Left colon (tissue), 2 donors: ENCODE data around the gene LAMC3. TPM values are rescaled to one million over a fixed set of nuclear protein-coding genes. Genes with fewer than 3 reads are reported as not detected.

Source experiments
- ATAC-seq: fragments of 200-7000 bp; cut with Tn5 transposase; one replicate; pipeline ENCODE4 v1.9.1; 2020; ENCODE audit warnings: mild to moderate bottlenecking, moderate library complexity
- DNase-seq, 2 donors: peaks; one replicate each; pipeline ENCODE4 v3.0.0-alpha.2; 2020
- intact Hi-C, 2 donors: fragments of 100-400 bp; cut with DNase I in 1 of 2; cut with micrococcal nuclease in 1 of 2; formaldehyde crosslinking; loops; one replicate each; pipeline versions ENCODE4 v1.11.2 to v1.14.0; 2022; cut with DNase I, micrococcal nuclease
- total RNA-seq, 2 donors: library from RNA; stranded (reverse); fragmentation: NEBNext Ultra II Directional; extraction: Animal tissue kit (Norgen Biotek cat#: 25700); gene quantifications; one replicate each; pipeline ENCODE4 v1.2.1, GENCODE V29; 2021
- donor health status: DM: no; HTN: no; CAD: no.
- donor health status: DM: yes; HTN: yes; CAD: no.

Gene LAMC3
- total RNA-seq, 2 donors from 2014 or later = 0.82 to 1.3 TPM

- DNase-seq (no peak), ATAC-seq (no peak)
- intact Hi-C loops = no loop called here
Observed at GRCh38 chr9:131084661-131085369, 75.8 kb downstream of the LAMC3 start.

GRCh38 chr9:131085370-131086122, 76.6 kb downstream of the LAMC3 start:
- DNase-seq (no peak), ATAC-seq (no peak)
- intact Hi-C loops = no loop called here

- ATAC-seq = no peak
Observed at GRCh38 chr9:131087354-131087893, 78.5 kb downstream of the LAMC3 start.

GRCh38 chr9:131090025-131090787, 81.2 kb downstream of the LAMC3 start:
- ATAC-seq (no peak), DNase-seq (no peak)
- intact Hi-C loops = no loop called here

More at GRCh38 chr9:131087354-131087893, 78.5 kb downstream of the LAMC3 start:
- intact Hi-C loops = no loop called here
- no peak for DNase-seq

- ATAC-seq = no peak
- no peak for DNase-seq
Observed at GRCh38 chr9:131091352-131091992, 82.5 kb downstream of the LAMC3 start.

GRCh38 chr9:131092030-131092429, 83.1 kb downstream of the LAMC3 start:
- ATAC-seq = no peak

More at GRCh38 chr9:131091352-131091992, 82.5 kb downstream of the LAMC3 start:
- intact Hi-C loops = no loop called here

GRCh38 chr9:131092548-131093440, 83.8 kb downstream of the LAMC3 start:
- no peak for ATAC-seq
- no peak for DNase-seq
- intact Hi-C loops = no loop called here

More at GRCh38 chr9:131092030-131092429, 83.1 kb downstream of the LAMC3 start:
- no peak for DNase-seq
- intact Hi-C loops = no loop called here

DNA sequence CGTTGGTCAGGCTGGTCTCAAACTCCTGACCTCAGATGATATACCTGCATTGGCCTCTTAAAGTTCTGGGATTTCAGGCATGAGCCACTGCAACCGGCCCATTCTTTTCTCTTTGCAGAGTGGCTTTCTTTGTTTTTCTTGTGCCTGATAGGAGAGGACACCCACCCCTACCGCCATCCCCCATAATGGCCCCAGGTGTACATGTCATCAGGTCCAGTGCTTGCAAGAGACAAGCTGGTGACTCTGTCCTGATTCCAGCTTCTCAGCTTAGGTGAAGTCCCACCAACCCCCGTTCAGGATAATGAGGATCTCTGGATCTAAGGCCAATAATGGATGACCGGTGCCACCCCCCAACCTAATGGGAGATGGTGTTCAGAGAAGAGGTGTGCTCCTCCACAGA, 85.0 kb downstream of the LAMC3 start:
- DNase-seq = no peak
- intact Hi-C loops = no loop called here
- ATAC-seq = no peak

DNA sequence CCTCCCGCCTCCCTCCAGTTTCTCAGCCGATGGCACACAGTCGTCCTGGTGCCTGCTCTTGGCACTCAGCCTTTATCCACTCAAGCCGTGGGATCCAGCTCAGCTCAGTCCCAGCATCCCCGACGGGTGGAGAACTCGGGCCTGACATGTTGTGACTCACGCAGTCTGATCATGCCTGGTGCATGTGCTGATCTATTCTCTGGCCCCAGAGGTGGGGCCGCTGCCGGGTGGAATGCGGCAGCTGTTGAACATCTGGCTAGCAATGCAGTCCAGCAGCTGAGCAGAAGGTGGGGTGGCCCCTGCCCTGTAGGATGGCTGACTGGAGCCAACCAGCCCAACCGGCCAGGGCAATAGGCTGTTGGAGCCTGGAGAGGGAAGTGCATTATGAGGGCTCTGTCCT, 85.6 kb downstream of the LAMC3 start:
- intact Hi-C loops = no loop called here
- DNase-seq = peak in 1 of 2 donors; percentile 11
- ATAC-seq = no peak

GRCh38 chr9:131095666-131096268, 86.8 kb downstream of the LAMC3 start:
- no peak for DNase-seq
- intact Hi-C loops = no loop called here
- ATAC-seq = no peak

DNA sequence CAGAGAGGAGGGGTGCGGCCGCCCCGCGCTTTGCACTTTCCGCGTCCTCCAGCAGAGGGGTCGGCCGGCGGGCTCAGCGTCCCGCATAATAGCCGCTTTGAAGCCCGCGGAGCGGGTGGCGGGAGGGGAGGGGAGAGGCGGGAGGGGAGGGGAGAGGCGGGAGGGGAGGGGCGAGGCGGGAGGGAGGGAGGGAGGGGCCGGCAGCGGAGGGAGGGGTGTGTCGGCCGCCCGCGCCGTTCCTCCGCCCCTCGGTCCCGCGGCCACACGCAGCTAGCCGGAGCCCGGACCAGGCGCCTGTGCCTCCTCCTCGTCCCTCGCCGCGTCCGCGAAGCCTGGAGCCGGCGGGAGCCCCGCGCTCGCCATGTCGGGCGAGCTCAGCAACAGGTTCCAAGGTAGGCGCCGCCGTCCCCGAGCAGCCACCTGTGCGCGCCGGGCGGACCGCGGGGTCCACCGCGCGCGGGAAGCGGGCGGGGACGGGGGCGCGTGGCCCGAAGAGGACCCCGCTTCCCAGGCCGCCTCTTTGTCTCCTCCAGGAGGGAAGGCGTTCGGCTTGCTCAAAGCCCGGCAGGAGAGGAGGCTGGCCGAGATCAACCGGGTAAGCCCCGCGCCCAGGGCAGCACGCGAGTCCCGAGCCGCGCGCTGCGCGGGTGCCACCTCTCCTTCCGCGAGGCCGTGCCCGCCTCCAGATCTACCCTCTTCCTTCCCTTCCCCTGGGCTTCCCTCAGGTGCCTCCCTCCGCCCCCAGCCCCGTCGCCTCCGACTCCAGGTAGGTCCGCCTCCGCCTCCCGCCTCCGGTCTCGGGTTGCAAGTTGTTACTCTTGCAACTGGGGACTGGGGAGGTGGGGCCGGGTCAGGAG, 87.5 kb downstream of the LAMC3 start, which contains the start of gene AIF1L:
AIF1L (plus strand) TSS at position 263 of the 857 bp plus-strand sequence; CDS start at position 362, 99 bp downstream.
- intact Hi-C loops = no loop called here
- DNase-seq = peak in 1 of 2 donors; percentile 30
- peak; percentile 79 for ATAC-seq

- ATAC-seq = no peak
- intact Hi-C loops = no loop called here
- no peak for DNase-seq
Observed at GRCh38 chr9:131097126-131097947, 88.4 kb downstream of the LAMC3 start.

DNA sequence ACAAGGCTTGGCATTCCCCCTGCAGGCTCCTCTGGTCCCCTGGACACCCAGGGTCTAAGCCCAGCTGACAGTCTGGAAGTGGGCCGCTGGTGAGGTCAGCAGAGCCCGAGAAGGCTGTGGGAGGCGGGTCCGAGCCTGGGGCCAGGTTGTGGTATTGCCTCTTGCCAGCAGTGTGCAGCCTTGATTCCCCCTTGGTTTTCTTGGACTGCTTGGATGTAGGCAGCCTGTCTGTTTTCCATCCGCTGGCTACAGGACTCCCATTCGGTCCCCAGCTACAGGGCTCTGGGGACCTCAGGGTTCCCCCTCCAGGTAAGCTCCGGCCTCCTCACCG, 88.9 kb downstream of the LAMC3 start:
- intact Hi-C loops = no loop called here
- DNase-seq (no peak), ATAC-seq (no peak)

GRCh38 chr9:131098391-131099101, 89.6 kb downstream of the LAMC3 start:
- DNase-seq (no peak), ATAC-seq (no peak)
- intact Hi-C loops = no loop called here

- intact Hi-C loops = no loop called here
- ATAC-seq = no peak
- DNase-seq = no peak
Observed at GRCh38 chr9:131099102-131099606, 90.2 kb downstream of the LAMC3 start.
